HG03108 (cell line): ENCODE results near the gene PXDN.

Experiments used
- ATAC-seq: cut with Tn5 transposase; IDR thresholded peaks from one replicate; pipeline ENCODE4 v1.9.1; 2021; ENCODE audit warnings: moderate library complexity; ENCODE audit not compliant: unreplicated experiment

PXDN gene

DNA sequence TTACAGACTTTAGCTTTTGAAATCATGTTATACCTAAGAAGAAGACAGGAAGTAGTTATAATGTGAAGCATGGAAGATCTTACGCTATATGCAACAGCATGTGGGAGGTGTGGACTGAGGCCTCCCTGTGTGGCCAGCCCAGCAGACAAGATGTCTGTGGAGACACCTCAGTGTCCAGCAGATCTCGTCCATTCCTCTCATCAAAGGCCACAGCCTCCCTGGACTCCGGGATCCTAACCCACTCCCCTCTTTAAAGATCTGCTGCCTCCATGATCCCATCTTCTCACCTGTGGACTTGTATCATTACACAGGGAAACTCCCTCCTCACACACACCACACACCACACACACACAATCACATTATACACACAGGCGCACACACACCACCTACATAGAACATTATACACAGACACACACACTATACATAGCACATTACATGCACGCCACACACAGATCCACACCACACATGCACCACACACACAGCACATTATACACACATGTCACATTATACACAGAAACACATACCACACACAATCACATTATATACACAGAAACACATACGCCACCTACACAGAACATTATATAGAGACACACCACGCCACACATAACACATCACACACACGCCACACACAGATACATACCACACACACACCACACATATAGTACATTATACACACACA is 89.5 kb downstream of the PXDN start:
- no peak for ATAC-seq

DNA sequence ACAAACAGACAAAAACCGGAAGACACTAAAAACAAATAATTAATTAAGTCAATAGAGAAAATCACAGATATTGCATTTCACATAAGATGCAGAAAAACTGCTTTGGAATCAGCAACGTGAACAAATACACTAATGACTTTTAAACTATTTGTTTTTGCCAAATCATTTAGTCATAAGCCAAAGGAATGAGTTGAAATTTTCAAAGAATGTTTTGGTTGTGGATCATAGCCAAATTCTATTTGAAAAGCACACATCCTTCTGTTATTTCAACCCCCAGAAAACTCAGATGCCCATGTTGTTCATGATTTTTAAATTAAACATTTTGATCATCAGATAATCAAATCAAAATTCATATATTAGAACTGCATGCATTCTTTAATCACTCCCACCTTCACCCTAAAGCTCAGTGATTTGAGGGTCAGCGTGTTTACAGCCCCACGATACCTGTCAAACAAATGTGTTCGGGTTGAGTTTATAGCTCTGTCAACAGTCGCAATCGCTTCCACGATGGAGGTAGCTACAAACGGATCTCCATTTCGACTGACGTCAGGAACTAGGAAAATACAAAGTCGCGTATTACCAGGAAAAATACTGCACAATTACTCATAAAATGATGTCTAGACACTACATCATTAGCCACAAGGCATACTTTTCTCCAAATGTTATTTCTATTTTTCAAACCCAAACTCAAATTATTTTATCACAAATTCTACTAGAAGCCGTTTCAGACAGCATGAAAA is 90.2 kb downstream of the PXDN start:
- no peak for ATAC-seq

DNA sequence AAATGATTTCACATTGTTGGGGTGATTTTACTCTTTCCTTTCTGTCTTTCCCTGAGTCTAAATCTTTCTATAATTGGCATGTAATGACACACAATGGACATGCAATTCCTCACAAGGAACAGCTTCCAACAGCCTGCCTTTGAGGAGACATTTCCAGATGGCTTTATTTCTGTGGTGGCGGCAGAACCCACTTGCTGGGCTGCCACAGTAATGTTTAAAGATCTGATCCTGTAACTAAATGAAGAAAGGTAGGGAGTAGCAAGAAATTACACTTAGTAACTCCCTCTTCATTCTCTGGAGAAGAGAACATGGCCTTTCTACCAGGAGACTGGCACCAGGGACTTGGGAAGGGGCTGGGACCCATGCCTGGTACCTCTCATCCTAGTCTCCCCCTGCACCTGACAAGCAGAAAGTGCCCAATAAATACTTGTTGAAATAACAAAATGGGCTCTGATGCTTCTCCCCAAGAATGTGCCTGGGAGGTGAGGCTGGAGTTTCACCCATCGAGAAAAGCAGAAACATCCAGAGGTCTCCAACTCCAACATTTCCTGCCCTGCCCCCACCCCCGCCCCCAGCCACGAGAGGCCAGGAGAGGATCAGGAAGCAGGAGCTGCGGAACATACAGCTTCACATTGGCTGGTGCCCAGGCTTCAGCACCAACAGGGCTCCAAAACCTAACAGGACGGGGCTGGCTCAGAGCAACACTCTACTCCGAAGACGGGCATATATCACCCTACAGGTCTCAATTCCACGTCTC is 92.1 kb downstream of the PXDN start:
- ATAC-seq: no peak

DNA sequence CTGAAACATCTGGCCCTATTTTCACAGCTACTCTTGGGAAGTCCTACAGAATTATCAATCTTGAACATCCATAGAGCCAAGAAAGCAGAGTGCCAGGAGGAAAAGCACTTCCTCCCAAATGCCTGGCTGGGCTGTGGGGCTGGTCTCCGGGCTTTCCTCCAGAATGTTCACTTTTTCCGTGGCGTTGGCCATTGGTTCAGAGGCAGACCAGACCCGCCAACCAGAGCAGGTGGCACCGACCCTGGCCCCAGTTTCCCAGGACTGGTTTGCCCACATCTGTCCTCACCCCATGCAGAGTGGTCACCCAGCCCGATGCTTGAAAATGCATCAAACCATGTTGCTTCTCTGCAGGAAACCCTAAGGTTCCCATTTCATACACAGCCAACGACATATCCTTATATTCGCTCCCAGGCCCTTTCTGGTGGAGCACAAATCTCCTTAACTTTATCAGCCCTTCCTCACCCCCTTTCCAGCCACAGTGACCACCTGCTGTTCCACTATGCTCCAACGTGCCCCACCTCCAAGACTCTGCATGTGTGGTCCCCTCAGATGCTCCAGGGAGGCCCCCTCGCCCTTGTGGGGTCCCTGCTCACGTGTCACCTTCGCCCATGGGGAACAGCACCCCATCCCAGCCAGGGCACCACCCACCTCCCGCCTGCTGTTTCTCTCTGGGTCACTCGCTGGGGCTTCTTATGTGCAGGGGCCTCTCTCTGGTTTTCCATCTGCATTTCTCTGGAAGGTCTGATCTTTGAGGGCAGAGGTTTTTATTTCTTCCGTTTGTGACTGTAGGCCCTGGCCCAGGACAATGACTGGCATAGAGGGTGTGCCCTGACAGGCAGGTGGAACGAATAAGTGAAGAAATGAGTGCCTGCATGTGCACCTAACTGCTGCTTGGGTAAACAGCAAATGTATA is 92.9 kb downstream of the PXDN start:
- no peak for ATAC-seq

DNA sequence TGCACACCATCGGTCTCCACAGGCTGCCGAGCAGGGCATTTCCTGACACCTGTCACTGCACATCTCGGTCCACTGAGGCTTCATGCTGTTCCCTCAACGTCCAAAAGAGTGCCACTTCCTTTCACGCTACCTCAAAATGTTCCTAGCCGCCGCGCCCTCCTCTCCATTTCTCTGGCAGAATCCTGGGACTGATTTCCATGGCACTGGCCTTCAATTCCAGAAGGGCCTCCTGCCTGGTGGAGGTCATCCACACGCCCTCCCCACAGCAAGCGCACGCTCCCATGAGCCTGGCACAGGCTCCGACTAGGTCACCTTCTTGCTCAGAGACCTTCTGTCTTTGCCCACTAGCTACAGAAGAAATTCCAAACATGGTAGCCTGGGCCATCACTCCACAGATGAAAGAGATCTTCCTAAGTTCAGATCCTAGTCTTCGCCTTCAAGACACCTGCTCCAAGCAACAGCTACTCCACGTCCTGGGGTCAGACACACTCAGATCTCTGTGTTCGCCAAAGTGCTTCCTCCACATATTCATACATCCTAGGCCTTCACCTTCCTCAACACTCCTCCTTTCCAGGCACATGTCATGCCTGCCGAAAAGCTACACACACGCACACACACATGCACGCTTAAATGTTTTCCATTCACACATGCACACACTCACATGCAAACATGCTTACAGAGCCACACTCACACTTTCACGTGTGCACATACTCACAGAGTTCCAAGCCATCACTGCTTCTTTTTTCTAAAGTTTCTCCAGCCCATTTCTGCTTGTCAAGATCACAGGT is 94.0 kb downstream of the PXDN start:
- no peak for ATAC-seq

DNA sequence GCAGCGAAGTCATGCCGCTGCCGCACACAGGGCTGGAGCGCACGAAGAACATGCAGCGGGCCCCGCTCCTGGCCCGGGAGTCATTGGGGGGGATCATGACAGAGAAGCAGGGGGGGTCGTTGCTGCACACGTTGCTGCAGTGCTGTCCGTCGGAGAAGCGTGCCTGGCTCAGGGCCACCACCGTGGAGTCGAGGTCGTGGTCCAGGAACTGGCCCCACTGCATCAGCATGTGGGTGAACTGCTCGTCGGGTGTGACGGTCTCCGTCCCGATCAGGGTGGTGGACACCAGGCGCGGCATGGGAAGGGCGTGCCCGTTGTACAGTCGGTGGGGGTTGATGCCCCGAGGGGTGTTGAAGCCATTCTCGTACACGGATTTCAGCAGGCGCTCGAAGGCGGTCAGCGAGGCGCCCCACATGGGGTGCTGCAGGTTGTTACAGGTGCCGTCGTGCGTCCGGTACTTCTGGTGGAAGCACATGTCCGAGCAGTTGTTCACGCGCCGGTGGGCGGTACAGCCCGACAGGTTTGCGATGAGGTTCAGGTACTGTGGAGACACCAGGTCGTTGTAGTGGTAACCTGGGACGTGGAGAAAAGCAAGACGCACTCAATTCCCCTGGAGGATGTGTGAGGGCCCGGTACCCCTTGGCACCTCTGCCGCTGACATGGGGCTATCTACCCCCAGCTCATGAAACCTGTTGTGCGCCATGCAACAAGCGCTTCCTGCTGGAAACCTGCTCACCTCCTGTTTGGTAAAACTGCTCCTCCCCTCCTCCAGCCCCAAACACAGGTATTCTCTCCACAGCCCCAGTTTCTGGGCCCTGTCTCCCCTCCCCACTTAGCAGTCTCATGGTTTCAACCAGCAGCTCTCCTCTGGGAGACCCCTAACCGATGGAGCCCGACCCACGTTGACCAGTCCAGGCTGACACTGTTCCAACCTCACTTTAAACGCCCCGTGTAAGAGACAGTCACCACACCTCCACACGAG is 94.9 kb downstream of the PXDN start:
- no peak for ATAC-seq

DNA sequence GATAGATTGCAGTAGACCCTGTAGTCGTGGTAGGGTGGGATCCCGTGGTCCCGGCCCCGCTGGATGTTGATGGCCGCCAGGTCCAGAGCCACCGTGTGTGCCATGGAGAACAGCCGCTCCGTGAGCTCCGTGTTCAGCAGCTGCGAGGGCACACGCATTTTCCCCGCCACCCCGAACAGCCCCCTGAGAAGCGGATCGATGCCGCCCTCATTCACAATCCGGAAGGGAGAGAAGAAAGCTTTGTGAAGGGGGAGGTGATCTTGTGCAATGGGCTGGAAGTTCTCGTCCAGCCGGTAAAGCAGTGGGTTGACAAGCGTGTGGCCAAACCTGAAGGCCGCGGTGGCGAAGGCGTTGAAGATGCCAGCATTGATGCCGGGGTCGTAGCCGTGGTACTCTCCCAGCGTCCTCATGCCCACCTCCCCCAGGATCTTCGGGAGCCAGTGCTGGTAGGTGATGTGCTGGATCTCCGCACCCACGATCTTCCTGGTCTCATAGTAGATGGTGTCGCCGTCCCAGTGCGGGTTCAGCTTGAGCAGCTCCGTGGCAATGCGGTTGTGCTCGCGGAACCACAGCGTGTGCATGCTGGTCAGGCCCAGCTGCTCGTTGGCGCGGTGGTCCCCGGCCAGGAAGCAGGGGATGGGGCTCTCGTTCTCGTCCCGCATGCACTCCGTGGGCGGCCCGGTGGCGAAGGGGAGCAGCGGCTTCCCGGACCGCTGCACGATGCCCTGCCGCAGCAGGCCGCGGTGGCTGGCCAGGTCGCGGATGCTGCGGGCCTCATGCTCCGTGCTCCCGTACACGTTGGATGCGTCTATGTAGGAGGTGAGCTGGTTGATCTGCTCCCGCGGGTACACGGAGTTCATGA is 95.8 kb downstream of the PXDN start:
- no peak for ATAC-seq

DNA sequence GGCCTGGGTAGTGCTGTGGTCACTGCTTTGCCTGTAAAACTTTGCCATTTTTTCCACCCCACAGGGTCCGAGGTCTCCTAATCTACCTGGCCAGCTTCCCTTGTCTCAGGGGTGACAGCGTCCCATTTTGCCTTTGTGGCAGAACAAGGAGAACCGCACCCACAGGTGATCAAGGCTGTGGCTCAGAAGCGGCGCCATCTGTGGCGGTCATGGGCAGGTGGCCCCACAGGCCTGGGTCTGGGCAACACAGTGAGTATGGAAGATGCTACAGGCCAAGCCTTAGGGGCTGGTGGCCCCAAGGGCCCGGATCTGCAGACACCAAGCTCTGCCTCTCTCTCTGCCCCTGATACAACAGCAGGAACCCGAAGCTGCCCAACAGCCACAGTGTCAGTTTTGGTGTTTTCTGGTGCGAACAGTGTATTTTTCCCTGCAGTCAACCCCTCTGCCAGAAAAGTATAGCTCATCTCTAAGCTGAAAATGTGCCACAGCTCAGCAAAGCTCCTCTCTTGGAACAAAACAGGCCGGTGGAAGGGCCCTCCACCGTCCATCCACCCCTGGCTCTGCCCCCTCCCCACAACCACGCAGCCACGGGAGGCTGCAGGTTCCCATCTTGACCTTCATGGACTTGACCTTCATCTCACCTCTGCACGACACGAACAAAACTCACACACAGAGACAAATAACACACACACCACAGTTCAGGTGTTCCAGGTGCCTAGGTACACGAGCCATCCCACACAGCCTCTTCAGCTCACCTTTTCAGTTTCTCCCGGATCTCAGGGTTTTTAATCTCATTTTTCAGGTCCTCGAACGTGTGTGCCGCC is 96.7 kb downstream of the PXDN start:
- no peak for ATAC-seq

DNA sequence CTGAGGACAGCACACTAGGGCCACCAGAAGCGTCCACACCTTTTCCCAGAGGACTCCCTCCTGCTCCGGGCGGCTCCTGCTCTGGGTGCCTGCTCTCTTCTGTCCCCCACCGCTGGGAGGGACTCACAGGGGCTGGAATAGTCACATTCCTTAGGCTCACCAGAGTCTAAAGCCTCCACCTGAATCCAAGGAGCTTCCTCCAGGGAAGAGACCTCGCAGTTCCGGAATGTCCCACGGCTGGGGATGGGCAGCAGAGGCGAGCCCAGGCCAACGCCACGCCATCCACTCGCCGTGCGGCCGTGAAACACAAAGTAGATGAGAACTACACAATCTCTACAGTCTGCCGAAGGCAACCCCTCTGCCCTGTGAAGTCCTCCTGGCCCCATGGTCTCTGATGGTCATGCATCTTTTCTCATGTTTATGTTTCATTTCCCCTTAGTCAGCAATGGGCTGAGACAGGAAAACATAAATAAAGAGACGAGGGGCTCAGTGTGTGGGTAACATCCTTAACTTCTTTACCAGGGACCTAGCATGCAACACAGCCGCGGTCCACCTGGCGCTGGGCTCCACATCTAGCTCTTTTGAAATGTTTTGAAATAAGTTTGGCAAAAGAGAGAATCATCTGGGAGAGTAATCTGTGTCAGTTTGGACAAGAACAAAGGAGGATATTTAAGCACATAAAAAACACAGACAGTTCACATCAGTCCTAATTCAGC is 98.4 kb downstream of the PXDN start:
- no peak for ATAC-seq

DNA sequence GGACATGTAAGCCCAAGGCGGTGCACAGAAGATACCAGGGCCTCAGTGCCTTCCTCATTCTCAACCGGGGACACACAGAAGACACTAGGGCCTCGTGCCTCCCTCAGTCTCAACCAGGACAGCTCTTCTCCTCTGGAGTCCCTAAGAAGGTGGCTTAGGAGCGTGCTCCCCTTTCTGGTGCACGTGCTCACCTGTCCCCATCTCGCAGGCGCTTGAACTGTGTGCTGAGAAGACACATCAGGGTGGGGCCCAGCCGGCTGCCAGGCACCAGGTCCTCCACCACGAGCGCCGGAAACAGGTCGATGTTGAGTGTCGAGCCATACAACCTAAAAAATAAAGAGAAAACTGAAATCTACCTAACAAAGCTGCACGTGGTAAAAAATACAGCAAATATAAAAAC is 99.9 kb downstream of the PXDN start:
- no peak for ATAC-seq

DNA sequence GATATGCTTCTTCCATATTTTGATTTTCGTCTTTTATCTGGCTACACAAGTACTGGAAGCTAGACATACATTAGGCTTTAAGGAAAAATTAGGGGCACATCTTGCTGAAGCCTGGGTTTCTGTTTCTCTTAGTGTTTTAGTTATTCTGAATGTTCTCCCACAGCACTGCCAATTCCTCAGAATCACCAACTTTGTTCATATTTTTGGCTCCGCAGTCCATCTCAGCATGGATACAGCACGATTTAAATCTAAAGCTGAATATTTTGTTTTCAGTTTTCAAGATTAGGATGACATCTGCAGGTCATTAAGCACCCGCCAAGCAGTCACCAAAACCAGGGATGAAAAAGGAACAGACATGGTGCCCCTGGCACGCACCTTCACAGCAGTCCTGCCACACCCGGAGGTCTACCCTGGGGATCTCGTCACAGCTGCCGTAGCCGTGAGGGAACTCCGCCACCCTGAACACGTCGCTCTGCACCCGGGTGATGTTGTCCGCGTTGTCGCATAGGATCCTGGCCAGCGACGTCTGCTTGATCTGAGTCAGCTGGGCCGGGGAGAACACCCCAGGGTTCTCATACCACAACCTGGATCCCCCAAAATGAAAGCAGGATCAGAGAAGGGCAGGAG is 101.2 kb downstream of the PXDN start:
- ATAC-seq: no peak

DNA sequence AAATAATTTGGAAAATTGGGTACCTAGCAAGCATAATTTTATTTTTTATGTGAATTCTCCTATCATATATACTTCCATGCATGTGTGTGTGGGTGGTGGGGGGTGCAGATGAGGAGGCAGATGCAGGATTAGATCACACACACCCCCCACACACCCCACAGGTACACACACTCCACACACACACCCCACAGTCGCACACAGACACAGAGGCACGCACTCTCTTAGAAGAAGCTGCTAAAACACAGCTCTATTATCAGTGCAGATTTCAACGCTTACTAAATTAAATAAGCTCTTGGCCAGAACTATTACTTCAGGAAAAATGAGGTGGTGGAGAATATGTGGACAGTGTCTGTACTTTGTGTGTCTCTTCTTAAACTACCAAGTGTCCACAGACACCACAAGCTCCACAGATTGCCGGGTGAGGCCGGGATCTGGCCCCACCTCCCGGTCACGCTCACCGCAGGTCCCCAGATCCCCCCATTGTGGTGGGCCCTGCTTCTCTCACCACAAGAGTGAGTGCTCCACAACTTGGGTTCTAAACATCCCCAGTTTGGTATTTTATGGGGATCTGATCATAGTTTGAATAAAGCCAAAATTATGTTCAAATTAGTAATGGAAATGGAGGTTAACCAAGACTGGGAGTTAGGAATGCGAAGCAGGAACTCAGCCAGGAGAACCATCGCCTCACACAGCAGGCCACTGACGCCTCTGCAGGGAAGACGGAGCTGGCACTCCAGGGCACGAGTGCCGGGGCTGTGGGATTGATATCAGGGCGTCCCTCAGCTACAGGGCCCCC is 102.1 kb downstream of the PXDN start:
- no peak for ATAC-seq

DNA sequence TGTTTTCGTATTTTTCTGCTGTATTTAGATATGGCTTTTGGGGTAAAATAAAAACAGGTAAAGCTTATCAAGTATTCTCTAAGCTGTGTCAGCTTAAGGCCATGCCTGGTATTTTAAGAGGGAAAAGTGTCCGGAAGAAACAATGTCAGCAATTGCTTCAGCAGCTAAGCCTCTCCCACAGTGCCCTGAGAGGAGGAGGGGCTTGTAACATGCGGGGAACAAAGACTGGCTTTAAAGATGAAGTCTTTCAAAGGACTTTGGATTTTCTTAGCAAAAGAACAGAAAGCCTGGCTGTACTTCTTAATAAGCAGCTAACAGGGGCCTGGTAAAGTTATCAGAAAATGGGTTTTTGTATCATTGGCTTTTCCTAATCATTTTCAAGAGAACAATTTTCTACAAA is 102.8 kb downstream of the PXDN start:
- ATAC-seq: no peak

DNA sequence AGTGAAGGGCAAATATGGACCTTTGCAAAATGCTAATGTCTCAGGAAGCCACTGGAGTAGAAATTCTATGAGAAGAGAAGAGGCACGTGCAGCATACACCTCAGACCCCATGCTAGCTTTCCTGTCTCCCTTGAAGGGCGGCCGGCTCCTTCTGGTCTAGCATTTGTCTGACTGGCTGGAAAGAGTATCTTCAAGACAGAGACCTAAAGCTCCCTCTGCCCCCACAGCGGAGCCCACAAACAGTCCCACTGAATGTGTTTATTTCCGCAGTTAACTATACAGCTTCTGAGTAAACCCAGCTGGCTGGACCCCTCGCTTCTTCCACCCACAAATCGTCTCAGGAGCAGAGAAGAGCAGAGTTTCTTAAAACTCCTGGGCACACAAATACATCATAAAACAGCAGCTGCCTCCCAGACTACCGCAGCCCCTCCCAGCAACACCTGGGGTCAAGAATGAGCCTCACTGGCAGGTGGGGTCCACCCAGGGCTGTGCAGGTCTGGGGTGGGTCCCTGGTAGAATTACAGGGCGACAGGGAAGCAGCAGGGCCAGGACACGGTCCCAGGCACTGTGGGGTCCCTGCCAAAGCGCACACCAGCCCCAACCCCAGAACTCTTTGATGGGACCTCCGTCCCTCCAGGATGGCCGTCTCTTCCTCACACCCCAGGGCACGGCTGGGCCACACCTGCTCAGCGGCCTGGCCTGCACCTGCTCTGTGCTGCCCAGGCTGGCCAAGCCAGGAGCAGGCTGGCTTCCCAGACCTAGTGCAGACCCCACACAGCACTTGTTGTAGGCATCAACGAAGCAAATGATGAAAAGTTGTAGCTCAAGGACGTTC is 103.8 kb downstream of the PXDN start:
- ATAC-seq: no peak
